SH-SY5Y (cell line): Measurements from ENCODE around the gene SIK3.

Experiments used
- GATA2 ChIP-seq: IDR thresholded peaks from 2 replicates; pipeline ENCODE4 v1.6.1; 2011; ENCODE audit warnings: mild to moderate bottlenecking, low read depth, low read length
- GATA3 ChIP-seq: IDR thresholded peaks from 2 replicates; pipeline ENCODE4 v1.6.1; 2011; ENCODE audit warnings: low read depth, mild to moderate bottlenecking, low read length, moderate library complexity

DNA sequence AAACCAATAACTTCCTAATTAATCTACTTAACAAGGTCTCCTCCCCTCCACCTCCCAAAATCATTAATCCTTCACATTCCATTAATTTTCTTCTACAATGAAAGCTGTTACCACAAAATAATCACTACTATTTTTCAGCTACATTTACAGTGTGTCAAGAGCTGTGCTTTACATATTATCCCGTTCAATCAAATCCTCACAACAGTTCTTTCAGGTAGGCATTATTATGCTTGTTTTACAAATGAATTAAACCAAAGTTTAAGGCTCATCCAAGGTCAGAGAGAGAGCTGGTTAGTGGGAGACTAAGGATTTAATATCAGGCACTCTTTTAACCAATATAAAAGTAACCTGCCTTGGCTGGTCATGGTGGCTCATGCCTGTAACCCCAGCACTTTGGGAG is 107.4 kb downstream of the SIK3 start:
- TF ChIP-seq GATA2 = no peak
- TF ChIP-seq GATA3 = no peak
